ENCODE measurements around the gene ZNF846. TPM values are rescaled to one million over a fixed set of nuclear protein-coding genes. Genes with fewer than 3 reads are reported as not detected.

The ZNF846 gene
- total and polyA plus RNA-seq, 10 of the 15 experiments (the other 5 are each of a cell fraction or from before 2014, with no cell fraction given) = 0.64 to 4.1 (median 1.6) TPM

DNA sequence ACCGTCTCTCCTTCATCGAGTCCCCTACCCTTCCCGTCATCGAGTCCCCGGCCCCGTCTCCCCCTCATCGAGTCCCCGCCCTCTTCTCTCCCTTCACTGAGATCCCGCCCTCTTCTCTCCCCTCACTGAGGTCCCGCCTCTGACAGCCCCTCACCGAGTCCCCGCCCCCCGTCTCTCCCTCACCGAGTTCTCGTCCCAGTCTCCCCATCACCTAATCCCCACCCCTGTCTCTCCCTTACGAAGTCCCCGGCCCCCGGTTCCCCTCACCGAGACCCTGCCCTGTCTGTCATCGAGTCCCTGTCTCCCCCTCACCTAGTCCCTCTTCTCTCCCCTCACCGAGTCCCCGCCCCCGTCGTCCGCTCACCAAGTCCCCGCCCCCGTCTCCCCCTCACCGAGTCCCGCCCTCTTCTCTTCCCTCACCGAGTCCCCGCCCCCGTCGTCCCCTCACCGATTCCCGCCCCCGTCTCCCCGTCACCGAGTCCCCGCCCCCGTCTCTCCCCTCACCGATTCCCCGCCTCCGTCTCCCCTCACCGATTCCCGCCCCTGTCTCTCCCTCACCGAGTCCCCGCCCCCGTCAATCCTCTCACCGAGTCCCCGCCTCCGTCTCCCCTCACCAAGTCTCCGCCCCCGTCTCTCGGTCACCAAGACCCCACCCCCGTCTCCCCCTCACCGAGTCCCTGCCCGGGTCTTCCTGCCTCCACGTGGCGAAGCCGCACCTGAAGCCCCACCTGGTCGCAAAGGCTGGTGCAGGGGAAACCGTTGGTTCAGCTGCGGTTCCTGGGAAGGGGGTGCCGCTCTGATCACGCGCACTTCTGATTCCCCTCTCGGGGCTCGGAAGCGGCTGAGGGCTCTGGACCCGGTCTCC is 23.9 kb upstream of the ZNF846 start (continued):
- TF ChIP-seq SMARCA5 (IDR thresholded peaks at IDR 0.05) (no peak), ZNF592 (IDR thresholded peaks at IDR 0.05) (no peak), TBL1XR1 (IDR thresholded peaks at IDR 0.05; ENCODE audit: low read depth, low read length) (no peak), ZNF622 (IDR thresholded peaks at IDR 0.05) (no peak), CREB1 (IDR thresholded peaks at IDR 0.05; ENCODE audit: low read depth) (0 out of 2 replicates have a peak, but pooled peaks have one; percentile 11), BMI1 (IDR thresholded peaks at IDR 0.05; ENCODE audit: borderline replicate concordance) (no peak), MAX (IDR thresholded peaks at IDR 0.05; ENCODE audit: low read depth, low read length) (0 out of 2 replicates have a peak, but pooled peaks have one; percentile 58), MTA3 (IDR thresholded peaks at IDR 0.05; ENCODE audit: borderline replicate concordance, low read length) (no peak), BRCA1 (IDR thresholded peaks at IDR 0.05; ENCODE audit: low read depth, low read length) (no peak), NRF1 (conservative IDR thresholded peaks at IDR 0.05; ENCODE audit: low read depth, low read length) (no peak), MYB (IDR thresholded peaks at IDR 0.05; ENCODE audit: borderline replicate concordance, low read depth, low read length) (no peak), POLR2AphosphoS5 (IDR thresholded peaks at IDR 0.05; ENCODE audit: low read length) (no peak), IRF5 (IDR thresholded peaks at IDR 0.05; ENCODE audit: borderline replicate concordance) (no peak), PKNOX1 (IDR thresholded peaks at IDR 0.05) (peak; percentile 58; the same call in 1 of the 2 replicates), SUZ12 (IDR thresholded peaks at IDR 0.05; ENCODE audit: unreplicated experiment) (no peak), SPI1 (IDR thresholded peaks at IDR 0.05; ENCODE audit: borderline replicate concordance, insufficient read depth, low read depth, low read length) (no peak), BHLHE40 (IDR thresholded peaks at IDR 0.05; ENCODE audit: borderline replicate concordance in 1 of 2, low read depth in 2 of 2, low read length in 1 of 2) (no peak), CHD4 (IDR thresholded peaks at IDR 0.05) (no peak)
- TF ChIP-seq, protein P1, sequence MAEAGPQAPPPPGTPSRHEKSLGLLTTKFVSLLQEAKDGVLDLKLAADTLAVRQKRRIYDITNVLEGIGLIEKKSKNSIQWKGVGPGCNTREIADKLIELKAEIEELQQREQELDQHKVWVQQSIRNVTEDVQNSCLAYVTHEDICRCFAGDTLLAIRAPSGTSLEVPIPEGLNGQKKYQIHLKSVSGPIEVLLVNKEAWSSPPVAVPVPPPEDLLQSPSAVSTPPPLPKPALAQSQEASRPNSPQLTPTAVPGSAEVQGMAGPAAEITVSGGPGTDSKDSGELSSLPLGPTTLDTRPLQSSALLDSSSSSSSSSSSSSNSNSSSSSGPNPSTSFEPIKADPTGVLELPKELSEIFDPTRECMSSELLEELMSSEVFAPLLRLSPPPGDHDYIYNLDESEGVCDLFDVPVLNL (IDR thresholded peaks at IDR 0.05; ENCODE audit: low read depth, low read length) = no peak

All from GM12878 (cell line).